Ovary (tissue), 10 donors: Measurements from ENCODE around the gene TXNDC12. TPM values are rescaled to one million over a fixed set of nuclear protein-coding genes. Genes with fewer than 3 reads are reported as not detected.
"Not testable (repeated sequence)": the region's sequence is repeated elsewhere in the genome, so short reads cannot be mapped to it uniquely, and the experiment has no call there.

Experiments used
- DNase-seq, 5 donors: peaks; one replicate each; pipeline ENCODE4 v3.0.0-alpha.2; 2019 to 2020
- H3K27ac ChIP-seq, 2 donors: fragments of 200-600 bp; one replicate each; pipeline versions ENCODE4 v1.5.1 to v1.8.0; 2019 to 2022
- H3K27me3 ChIP-seq: fragments of 200-600 bp; one replicate; pipeline ENCODE4 v1.8.0; 2022
- H3K36me3 ChIP-seq: fragments of 200-600 bp; sonication (generic); one replicate; pipeline ENCODE4 v1.5.1; 2019
- H3K4me1 ChIP-seq: one replicate; pipeline ENCODE4 v1.8.1; 2013; ENCODE audit warnings: mild to moderate bottlenecking, moderate library complexity; ENCODE audit not compliant: insufficient read depth
- H3K4me3 ChIP-seq: fragments of 200-600 bp; sonication (generic); one replicate; pipeline ENCODE4 v1.5.1; 2017
- H3K9me3 ChIP-seq, 2 donors: fragments of 200-600 bp in 1 of 2; sonication (generic) in 1 of 2; one replicate each; pipeline versions ENCODE4 v1.5.1 to v1.8.1; 2013 to 2019; ENCODE audit warnings: mild to moderate bottlenecking in 1 of 2, moderate library complexity in 1 of 2
- CTCF ChIP-seq, 3 donors: fragments of 450-650 bp in 2 of 3; fragments of 200-600 bp in 1 of 3; IDR thresholded peaks; one replicate each; pipeline versions ENCODE4 v1.5.1 to v1.8.0; 2016 to 2022; ENCODE audit warnings: antibody characterized with exemption in 3 of 3, mild to moderate bottlenecking in 1 of 3
- EP300 ChIP-seq: sonication (generic); formaldehyde crosslinking; IDR thresholded peaks from one replicate; pipeline ENCODE4 v1.6.1; 2017; ENCODE audit warnings: antibody characterized with exemption
- POLR2A ChIP-seq: fragments of 450-650 bp; IDR thresholded peaks from one replicate; pipeline ENCODE4 v1.6.1; 2017; ENCODE audit warnings: antibody characterized with exemption, mild to moderate bottlenecking, moderate library complexity
- WGBS, 3 donors: extraction: QIAGEN DNeasy Blood & Tissue Kit in 1 of 3; methylation state at CpG; one replicate each; pipeline versions ENCODE4 v1.1.5 to v1.1.7; 2013 to 2017; 5-methylcytosine and 5-hydroxymethylcytosine counted together
- intact Hi-C, 4 donors: fragments of 100-400 bp; cut with DNase I; formaldehyde crosslinking; loops; one replicate each; pipeline versions ENCODE4 v1.11.0 to v1.15.1; 2022 to 2023
- long read RNA-seq, 3 donors: library from polyadenylated mRNA in 2 of 3; unstranded in 2 of 3; transcript quantifications; one replicate each; pipeline ENCODE4 v2.0.0 and lab custom pipeline, GENCODE V29; 2021 to 2026
- polyA plus RNA-seq, 2 donors: library from polyadenylated mRNA; stranded (reverse); fragments of 200-250 nt in 1 of 2; fragments of 350-450 nt in 1 of 2; fragmentation: Illumina TruSeq in 1 of 2; extraction: RNeasy Lipid Tissue Mini Kit (QIAGEN cat#74804) in 1 of 2; gene quantifications; one replicate each; pipeline ENCODE4 v1.2.3, GENCODE V29; 2013 to 2014
- total RNA-seq, 7 donors: library from RNA; depleted of rRNA in 2 of 7; stranded (reverse); fragments of >200 nt in 2 of 7; fragmentation: NEBNext Ultra II Directional in 3 of 7; extraction: Animal tissue kit (Norgen Biotek cat#: 25700) in 3 of 7; gene quantifications; one replicate each; pipeline versions ENCODE4 v1.1.0 to v1.2.4, GENCODE V29; 2016 to 2023
- donor health status: DM: no; HTN: no; CAD: no; lungs with moderate emphysema.
- donor health status: DM: no; HTN: no; CAD: no.
- donor health status: Bipolar disorder and iron deficiency.
- donor health status: DM: yes; HTN: yes; CAD: no.
- donor health status: DM: no; HTN: no; CAD: no.
- donor health status: DM: yes; HTN: yes; CAD: no.

TXNDC12 gene
- total RNA-seq (10 to 100 TPM; 33.0 to 52.8 (median 41.0) TPM), polyA plus RNA-seq (10 to 100 TPM; 27.3 to 29.4 TPM)
- long read RNA-seq, donor 1, transcript TXNDC12-201 (7 exons, 2,396 nt), result major isoform, 182 of 185 reads
- long read RNA-seq, donor 1, partial matches to known transcripts, result 1 of 185 reads
- long read RNA-seq, donor 1, other reads (novel, unspliced or antisense), result 2 of 185 reads
- long read RNA-seq, donor 2, transcript TXNDC12-201 (7 exons, 2,396 nt), result major isoform, 46 of 313 reads
- long read RNA-seq, donor 2, partial matches to known transcripts, result 243 of 313 reads
- long read RNA-seq, donor 2, other reads (novel, unspliced or antisense), result 24 of 313 reads
- long read RNA-seq, donor 3, transcript TXNDC12-201 (7 exons, 2,396 nt), result major isoform, 76 of 78 reads
- long read RNA-seq, donor 3, partial matches to known transcripts, result 1 of 78 reads
- long read RNA-seq, donor 3, other reads (novel, unspliced or antisense), result 1 of 78 reads

GRCh38 chr1:52055066-52055865 is at the start of gene TXNDC12:
Gene TXNDC12 (minus strand): TSS chr1:52055191. CDS start chr1:52055096, 95 bp downstream.
- Histone ChIP-seq H3K4me3 (peak within 1 kb of the TSS; percentile 94), H3K27me3 (no peaks in the 10 kb centered on the region), H3K27ac (peak within 1 kb of the TSS in 1 of 2 donors; percentile 83), H3K9me3 (no peaks in the 10 kb centered on the region), H3K36me3 (no peaks in the 10 kb centered on the region), H3K4me1 (peaks cover 7% of the 10 kb centered on the region)
- no peak for TF ChIP-seq CTCF (IDR thresholded peaks at IDR 0.05)
- TF ChIP-seq POLR2A, result peak; percentile 62
- 0 to 1% (median 0%) methylated on average over 45 of the region's 45 CpGs for WGBS, 3 donors
- intact Hi-C loops, result no loop called here
- peak; percentile 74 to 83 (median 77) for DNase-seq

- intact Hi-C loops, result no loop called here
- WGBS, 3 donors, result 97 to 100% (median 100%) methylated on average over 1 of the region's 1 CpG
- Histone ChIP-seq H3K27me3 (no peaks in the 10 kb centered on the region), H3K36me3 (no peaks in the 10 kb centered on the region), H3K4me3 (no peak overlapping the region), H3K9me3 (no peaks in the 10 kb centered on the region), H3K27ac (no peak overlapping the region), H3K4me1 (no peaks in the 10 kb centered on the region)
- DNase-seq, result no peak
- no peak for TF ChIP-seq CTCF (IDR thresholded peaks at IDR 0.05)
- no peak for TF ChIP-seq EP300
Measured at GRCh38 chr1:52102336-52103013, 47.5 kb upstream of the TXNDC12 start.

GRCh38 chr1:52098139-52098871 is 43.3 kb upstream of the TXNDC12 start:
- H3K4me1 ChIP-seq, result no peaks in the 10 kb centered on the region
- no peak for DNase-seq
- intact Hi-C loops, result no loop called here
- 55 to 61% (median 57%) methylated on average over 8 of the region's 8 CpGs for WGBS, 3 donors
- no peaks in the 10 kb centered on the region for H3K27me3 ChIP-seq
- H3K27ac ChIP-seq, result no peak overlapping the region
- no peaks in the 10 kb centered on the region for H3K9me3 ChIP-seq
- no peak for TF ChIP-seq POLR2A
- TF ChIP-seq EP300, result no peak
- TF ChIP-seq CTCF (IDR thresholded peaks at IDR 0.05), result no peak
- H3K36me3 ChIP-seq, result no peaks in the 10 kb centered on the region
- H3K4me3 ChIP-seq, result no peak overlapping the region

GRCh38 chr1:52096216-52096615 is 41.2 kb upstream of the TXNDC12 start:
- WGBS, 3 donors, result 55 to 64% (median 60%) methylated on average over 8 of the region's 8 CpGs
- H3K36me3 ChIP-seq, result no peaks in the 10 kb centered on the region
- no peak for DNase-seq
- H3K27me3 ChIP-seq, result no peaks in the 10 kb centered on the region
- H3K9me3 ChIP-seq, result no peaks in the 10 kb centered on the region
- H3K4me1 ChIP-seq, result no peaks in the 10 kb centered on the region
- intact Hi-C loops, result no loop called here
- H3K27ac ChIP-seq, result no peak overlapping the region
- H3K4me3 ChIP-seq, result no peak overlapping the region
- TF ChIP-seq POLR2A (no peak), CTCF (IDR thresholded peaks at IDR 0.05) (no peak), EP300 (no peak)

GRCh38 chr1:52094300-52094699 is 39.3 kb upstream of the TXNDC12 start:
- H3K27ac ChIP-seq, H3K4me1 ChIP-seq, H3K36me3 ChIP-seq, H3K9me3 ChIP-seq, H3K4me3 ChIP-seq, DNase-seq, intact Hi-C loops, H3K27me3 ChIP-seq: not testable (repeated sequence)
- WGBS, 3 donors, result 76 to 89% (median 84%) methylated on average over 7 of the region's 7 CpGs

- H3K9me3 ChIP-seq, intact Hi-C loops, H3K36me3 ChIP-seq, H3K27ac ChIP-seq, H3K4me3 ChIP-seq, DNase-seq, H3K27me3 ChIP-seq, H3K4me1 ChIP-seq: not testable (repeated sequence)
Measured at GRCh38 chr1:52087892-52088291, 32.9 kb upstream of the TXNDC12 start.
